GOT3 (cell line): ENCODE results near the gene HHAT.

ENCODE experiments used
- DNase-seq: peaks from one replicate; lab custom pipeline; 2025; ENCODE audit warnings: mixed read lengths; lab: John Stamatoyannopoulos, UW

HHAT gene

DNA sequence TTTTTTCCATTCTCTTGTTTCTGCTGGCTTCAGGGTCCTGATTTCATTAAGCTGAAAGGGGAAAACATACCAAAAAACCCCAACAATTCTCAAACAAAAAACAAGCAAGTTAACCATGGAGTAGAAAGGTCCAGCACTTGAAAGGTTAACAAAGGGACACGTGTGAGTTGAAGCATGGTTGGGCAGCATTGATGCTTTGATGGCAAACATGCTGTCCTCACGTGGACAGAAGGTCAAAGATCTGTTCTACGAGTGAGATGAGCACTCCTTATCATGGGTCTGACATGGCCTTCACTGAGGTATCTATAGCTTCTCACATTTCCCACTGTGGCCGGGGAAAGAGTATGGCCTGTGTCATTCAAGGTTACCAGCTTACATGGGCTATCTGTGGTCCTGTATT, 394.9 kb downstream of the HHAT start:
- no peak for DNase-seq

DNA sequence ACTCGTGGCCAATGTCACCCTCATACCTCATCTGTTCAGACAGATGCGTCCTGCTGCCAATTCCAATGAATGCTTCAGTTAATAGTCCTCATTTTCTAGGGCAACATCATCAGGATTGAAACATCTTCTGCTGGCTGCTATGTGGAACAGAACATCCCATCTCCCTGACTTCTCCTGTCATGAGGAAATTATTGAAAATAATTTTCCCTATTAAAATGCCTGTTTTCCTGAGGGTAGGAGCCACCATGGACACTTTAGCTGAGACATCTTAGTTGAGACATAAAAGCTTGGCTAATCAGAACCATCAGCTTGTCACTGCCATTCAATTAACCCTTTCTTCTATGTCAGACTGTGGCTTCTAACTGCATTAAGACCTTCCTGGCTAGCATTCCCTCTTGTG, 396.1 kb downstream of the HHAT start:
- no peak for DNase-seq
